ENCODE data around the gene ST8SIA4. TPM values are rescaled to one million over a fixed set of nuclear protein-coding genes. Genes with fewer than 3 reads are reported as not detected.

ST8SIA4 gene
- total and polyA plus RNA-seq, 8 donors = 9.4 to 38.5 (median 11.2) TPM

DNA sequence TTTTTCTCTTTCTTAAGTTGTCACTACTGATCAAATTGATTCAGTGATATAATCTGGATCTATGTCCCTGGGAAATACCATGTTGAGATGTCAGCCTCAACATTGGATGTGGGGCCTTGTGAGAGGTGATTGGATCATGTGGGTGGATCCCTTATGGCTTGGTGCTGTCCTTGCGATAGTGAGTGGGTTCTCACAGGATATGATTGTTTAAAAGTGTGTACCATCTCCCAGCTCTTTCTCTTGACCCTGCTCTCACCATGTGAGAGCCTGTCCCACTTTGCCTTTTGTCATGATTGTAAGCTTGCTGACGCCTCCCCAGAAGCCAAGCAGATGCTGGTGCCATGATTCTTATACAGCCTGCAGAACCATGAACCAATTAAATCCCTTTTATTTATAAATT, 68.6 kb downstream of the ST8SIA4 start:
- intact Hi-C loops (cut with DNase I) = no loop called here
- no peak for ATAC-seq
- TF ChIP-seq, protein P1, sequence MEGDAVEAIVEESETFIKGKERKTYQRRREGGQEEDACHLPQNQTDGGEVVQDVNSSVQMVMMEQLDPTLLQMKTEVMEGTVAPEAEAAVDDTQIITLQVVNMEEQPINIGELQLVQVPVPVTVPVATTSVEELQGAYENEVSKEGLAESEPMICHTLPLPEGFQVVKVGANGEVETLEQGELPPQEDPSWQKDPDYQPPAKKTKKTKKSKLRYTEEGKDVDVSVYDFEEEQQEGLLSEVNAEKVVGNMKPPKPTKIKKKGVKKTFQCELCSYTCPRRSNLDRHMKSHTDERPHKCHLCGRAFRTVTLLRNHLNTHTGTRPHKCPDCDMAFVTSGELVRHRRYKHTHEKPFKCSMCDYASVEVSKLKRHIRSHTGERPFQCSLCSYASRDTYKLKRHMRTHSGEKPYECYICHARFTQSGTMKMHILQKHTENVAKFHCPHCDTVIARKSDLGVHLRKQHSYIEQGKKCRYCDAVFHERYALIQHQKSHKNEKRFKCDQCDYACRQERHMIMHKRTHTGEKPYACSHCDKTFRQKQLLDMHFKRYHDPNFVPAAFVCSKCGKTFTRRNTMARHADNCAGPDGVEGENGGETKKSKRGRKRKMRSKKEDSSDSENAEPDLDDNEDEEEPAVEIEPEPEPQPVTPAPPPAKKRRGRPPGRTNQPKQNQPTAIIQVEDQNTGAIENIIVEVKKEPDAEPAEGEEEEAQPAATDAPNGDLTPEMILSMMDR (IDR thresholded peaks at IDR 0.05) = no peak

DNA sequence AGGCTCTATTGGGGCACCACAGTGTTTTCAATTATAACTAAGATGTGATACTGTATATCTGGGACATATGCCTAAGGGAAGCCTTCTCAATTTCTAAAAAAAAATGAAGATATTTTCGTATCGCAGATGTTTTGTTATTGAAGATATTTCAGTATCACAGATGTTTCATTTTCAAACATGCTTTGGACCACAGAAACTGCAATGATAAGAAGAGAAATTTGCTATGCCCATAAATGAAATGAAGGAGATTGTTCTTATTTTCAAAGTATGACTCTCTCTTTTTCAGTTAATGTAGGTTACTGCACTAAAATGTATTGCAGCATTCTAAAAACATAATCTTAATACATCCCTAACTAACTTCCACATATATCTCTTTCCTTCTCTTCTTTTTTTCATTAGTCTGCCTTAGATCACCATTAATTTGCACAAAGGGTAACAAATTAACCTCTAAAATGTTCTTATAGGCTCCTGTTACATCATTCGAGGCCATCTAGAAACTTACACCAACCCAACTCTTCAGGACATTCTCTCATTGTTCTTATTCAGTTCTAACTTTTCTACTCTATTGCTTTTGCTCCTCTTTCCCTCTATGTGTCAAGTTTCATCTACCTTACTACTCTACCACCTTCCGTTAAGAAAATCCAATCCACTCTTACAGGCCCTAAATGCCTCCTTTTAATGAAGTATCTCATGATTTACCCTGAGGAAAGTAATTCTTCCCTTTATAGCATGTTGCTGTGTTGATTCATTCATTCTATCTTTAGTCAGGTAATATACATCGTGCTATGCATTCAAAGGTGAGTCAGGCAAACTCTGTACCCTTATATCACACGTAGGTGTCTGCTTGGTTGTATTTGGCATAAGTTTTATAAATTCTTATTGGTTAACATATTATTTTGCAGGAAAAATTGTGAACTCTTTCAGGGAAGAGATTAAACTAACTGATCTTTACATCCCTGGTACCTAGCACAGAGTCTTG, 70.5 kb downstream of the ST8SIA4 start:
- peaks cover 0 to 19% of the 10 kb centered on the region in 2 donors for H3K4me1 ChIP-seq
- H3K27ac ChIP-seq = no peak overlapping the region
- H3K27me3 ChIP-seq = no peaks in the 10 kb centered on the region
- DNase-seq (no peak), ATAC-seq (no peak)
- TF ChIP-seq, protein P1 (IDR thresholded peaks at IDR 0.05) = no peak
- intact Hi-C loops (cut with DNase I) = no loop called here
- no peaks in the 10 kb centered on the region for H3K36me3 ChIP-seq
- H3K4me3 ChIP-seq = no peak overlapping the region
- H3K9me3 ChIP-seq = no peaks in the 10 kb centered on the region

More for the DNA sequence above, 68.6 kb downstream of the ST8SIA4 start:
- Histone ChIP-seq H3K27ac (no peak overlapping the region), H3K36me3 (no peaks in the 10 kb centered on the region), H3K4me1 (peaks cover 0 to 22% of the 10 kb centered on the region in 2 donors), H3K27me3 (no peaks in the 10 kb centered on the region), H3K9me3 (no peaks in the 10 kb centered on the region), H3K4me3 (no peak overlapping the region)
- DNase-seq = no peak

DNA sequence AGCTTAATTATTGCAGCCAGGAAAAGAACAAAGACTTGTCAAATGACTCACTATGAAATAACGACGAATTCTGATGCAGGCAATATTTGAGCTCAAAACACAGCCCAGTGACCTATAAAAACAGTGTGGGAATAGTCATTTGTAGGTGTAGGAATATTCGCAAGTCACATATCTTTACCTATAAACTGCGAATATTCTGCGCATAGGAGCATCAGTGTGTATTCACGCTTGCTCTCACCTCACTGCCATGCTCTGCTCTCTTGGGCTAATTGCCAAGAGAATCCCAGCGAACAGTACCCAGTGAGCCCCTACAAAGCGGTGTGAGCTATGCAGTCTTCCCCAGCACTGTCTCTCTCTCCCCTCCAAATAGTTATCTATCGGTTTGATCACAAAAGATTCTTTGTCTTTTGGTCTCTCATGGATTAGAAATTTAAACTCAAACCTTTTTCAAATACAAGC, 74.2 kb downstream of the ST8SIA4 start:
- Histone ChIP-seq H3K9me3 (no peaks in the 10 kb centered on the region), H3K36me3 (no peaks in the 10 kb centered on the region), H3K4me1 (peaks cover 0 to 31% of the 10 kb centered on the region in 2 donors), H3K4me3 (no peak overlapping the region), H3K27ac (peak overlapping the region in 1 of 2 donors; percentile 76), H3K27me3 (no peaks in the 10 kb centered on the region)
- ATAC-seq (no peak), DNase-seq (no peak)
- intact Hi-C loops (cut with DNase I) = no loop called here
- TF ChIP-seq, protein P1 (IDR thresholded peaks at IDR 0.05) = no peak

DNA sequence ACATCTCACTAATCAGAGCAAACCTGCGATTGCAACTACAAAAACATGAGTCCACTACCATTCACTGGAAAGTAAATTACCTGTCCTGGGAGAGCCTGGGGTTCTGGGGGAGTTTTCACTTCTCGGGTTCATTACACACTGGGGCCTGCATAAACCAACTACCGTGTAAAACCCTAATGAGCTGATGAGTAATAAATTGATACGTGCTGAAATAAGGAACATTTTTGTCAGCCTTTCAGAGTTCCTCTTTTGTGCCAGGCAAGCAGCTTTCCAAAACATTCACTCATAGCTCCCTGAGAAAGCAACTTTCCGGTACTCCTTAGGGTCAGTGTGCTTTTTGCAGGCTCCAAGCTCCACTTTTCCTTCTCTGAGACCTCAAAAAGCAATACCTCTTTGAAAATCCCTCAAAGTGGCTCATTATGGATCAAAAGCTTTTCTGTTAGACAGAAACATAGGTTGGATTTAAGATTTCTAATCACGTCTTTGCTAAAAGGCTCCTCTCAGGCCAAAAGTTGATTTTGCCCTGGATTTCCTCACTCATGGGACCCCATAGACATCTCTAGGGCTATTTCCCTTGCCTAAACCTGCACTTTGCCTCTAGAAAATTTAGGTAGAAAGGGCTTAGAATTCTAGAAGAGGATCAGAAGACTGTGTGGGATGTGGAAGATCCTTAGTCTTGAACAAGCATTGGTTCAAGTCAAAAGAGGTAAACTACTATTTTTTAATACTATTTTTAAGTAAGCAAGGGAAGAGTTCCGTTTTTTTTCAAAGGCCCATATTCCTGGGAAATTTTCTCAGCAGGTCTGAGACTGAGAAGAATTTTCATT, 74.8 kb downstream of the ST8SIA4 start:
- ATAC-seq = peak; percentile 31
- intact Hi-C loops (cut with DNase I) = no loop called here
- Histone ChIP-seq H3K36me3 (no peaks in the 10 kb centered on the region), H3K9me3 (no peaks in the 10 kb centered on the region), H3K4me3 (no peak overlapping the region), H3K4me1 (peaks cover 0 to 31% of the 10 kb centered on the region in 2 donors), H3K27ac (peak overlapping the region in 1 of 2 donors; percentile 76), H3K27me3 (no peaks in the 10 kb centered on the region)
- TF ChIP-seq, protein P1 (IDR thresholded peaks at IDR 0.05) = no peak
- no peak for DNase-seq

All from left lung (tissue), 10 donors.